HG03439 (cell line): ENCODE results near the gene BARHL1.

Experiments used
- ATAC-seq: cut with Tn5 transposase; IDR thresholded peaks from one replicate; pipeline ENCODE4 v1.9.1; 2021; ENCODE audit warnings: mild to moderate bottlenecking, moderate library complexity; ENCODE audit not compliant: unreplicated experiment

The BARHL1 gene

DNA sequence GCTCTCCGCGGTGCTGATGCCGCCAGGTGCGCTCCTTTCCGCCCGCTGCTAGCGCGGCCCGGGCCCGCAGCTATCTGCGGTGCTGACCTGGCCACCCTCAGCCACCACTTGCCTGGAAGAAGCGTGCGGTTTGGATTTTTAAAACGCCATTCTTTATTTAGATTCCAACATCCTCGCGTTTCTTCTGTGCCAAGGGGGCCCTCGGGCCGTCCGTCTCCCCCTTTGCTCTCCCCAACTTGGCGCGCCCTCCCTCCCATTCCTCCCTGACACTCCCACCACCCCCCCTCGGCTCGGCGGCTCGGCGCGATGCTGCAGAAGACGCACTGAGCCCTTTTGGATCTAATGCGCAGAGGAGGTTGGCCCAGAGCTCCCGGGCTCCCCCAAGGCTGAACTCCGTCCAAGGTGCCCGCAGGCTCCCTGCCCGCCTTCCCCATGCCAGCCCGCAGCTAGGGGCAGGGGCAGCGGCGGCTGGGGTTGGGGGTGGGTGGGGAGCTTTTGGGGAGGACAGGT, at the start of gene BARHL1:
Gene BARHL1 (plus strand): TSS at position 331 of the 510 bp plus-strand sequence. CDS start 192 bp downstream, outside the sequence.
- no peak for ATAC-seq

DNA sequence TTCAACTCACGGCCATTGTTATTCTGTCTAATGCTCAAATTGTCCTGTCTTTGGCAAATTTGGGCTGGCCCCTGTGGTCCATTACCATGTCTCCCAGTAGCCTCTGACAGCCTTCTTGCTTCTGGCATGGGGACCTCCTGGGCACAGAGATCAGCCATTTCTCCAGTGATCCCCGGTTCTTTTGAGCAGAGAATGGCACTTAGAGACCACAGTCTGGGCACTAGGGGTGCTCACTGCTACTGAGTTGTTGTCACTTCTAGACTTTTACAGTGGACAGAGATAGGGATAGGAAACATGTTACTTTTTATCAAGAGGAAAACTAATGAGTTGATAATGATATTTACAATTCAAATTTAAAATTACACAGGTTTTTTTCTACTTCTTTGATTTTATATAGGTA, 47.6 kb upstream of the BARHL1 start:
- ATAC-seq, result no peak

DNA sequence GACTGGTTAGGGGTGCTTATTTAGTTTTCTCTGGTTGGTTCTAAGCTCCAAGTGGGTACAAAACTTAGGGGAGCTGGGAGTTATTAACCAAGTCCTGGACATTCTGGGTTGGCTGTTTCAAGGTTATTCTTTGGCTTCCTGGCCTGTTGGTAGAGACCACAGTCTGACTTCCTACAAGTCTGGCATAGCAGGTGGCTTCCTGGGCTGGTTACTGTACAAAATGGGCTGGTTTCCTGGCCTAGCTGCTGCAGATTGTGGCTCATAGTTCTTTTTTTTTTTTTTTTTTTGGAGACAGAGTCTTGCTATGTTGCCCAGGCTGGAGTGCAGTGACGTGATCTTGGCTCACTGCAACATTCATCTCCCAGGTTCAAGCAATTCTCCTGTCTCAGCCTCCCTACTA, 46.3 kb upstream of the BARHL1 start:
- ATAC-seq, result no peak

DNA sequence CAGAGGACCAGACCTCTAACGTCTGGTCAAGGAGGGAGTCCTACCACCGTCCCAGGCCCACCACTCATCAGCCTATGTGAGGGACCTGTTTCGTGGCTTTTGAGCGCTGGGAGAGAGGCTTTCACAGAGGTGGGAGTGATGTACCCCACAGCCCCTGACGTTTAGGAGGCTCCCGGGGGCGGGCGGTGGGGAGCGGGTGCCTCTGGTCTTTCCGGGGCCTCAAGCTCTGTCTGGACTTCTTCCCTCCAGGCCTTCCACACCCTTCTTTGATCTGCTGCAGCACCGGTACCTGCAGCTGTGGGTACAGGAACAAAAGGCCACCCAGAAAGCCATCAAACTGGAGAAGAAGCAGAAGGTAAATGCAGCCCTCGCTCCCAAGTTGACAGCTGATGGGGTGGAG, 45.1 kb upstream of the BARHL1 start:
- ATAC-seq, result no peak

DNA sequence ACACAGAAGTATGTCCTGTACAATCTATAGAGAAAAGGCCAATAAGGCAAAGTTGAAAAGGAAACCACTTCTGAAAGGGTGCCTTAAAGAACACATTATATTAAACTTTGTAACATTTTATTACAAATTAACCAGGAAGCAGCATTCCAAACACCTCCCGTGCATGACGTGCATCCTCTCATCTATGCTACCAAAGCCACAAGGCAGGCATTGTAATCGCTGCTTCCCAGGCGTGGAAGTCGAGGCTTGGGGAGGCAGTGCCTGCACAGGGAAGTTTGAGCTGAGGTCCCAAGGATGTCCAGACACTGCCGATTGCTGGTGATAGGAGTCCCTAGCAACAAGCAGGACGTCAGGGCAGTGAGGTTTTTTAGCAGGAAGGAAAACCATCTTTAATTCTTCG, 44.3 kb upstream of the BARHL1 start:
- ATAC-seq, result no peak

DNA sequence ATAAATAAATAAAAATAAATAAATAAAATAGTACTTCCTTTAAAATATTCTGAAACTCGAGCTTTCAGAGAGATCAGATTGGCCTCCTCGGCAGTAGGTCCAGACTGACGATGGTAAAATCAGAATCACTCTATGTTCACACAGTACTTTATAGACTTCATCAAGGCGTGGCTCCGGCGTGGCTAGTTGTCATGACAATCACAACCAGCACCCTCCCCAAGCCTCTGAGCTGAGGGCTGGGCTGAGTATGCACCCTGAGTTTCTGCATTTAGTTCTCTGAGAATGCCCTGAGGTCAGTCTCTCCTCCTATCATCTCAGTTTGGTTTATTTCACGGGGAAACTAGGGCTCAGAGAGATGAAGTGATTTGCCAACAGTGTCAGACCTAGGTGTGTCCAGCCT, 43.3 kb upstream of the BARHL1 start:
- ATAC-seq, result no peak

DNA sequence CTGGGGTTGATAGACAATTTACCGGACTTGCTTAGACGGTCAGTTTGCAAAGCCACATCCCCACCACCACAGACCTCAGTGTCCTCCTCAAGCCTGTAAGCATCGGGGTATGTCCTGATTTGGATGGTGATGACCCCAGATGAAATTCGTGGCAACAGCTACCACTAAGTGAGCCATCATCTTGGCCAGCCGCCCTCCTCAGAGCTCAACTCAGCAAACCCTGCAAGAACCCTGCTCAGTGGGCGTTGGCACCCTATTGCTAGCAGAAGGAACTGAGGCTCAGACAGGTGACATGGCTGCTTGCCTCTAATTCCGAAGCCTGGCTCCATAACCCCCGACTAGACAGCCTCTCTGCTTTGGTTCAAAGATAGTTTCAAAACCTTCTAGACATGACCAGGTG, 41.4 kb upstream of the BARHL1 start:
- ATAC-seq, result no peak

DNA sequence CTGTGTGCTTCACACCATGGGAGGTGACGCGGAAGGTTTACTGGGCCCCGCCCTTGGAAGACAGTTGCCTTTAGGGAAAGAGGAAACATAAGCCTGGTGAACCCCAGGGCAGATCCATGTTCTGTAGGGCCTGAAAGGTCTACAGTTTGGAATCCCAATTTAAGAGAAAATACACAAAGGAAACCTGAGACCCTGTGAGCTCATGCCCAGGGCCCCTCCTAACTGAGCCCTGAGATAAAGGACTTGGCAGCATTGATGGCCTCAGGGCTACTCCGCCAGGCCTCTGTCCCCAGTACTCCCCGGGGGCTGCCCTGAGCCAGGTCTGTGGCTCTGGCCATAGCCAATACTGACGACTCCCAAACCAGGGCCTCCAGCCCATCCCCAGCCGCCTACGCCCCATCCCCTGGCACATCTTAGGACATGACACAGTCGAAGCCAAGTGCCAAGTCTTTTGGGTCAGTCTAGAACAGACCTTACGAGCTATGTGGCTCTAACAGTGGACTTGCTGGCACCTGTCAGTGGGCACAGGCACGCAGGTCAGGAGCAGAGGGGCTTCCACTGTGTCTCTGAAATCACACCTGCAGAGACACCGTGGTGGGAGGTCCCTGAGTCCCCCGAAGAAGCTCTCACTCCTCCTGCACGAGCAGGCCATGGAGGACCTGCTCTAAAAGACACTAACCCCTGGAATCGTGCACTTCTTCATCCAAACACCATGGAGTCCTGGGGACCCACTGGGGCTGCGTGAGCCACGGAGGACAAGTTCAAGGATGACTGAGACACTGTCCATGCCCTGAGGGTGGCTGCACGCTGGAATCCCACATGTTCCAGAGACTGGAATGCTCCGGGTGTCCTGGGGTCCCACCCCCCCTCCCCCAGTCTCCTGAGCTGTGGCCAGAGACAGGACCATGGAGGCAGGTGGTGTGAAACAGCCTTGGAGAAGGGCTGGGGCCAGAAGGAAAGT, 40.3 kb upstream of the BARHL1 start:
- ATAC-seq, result no peak

DNA sequence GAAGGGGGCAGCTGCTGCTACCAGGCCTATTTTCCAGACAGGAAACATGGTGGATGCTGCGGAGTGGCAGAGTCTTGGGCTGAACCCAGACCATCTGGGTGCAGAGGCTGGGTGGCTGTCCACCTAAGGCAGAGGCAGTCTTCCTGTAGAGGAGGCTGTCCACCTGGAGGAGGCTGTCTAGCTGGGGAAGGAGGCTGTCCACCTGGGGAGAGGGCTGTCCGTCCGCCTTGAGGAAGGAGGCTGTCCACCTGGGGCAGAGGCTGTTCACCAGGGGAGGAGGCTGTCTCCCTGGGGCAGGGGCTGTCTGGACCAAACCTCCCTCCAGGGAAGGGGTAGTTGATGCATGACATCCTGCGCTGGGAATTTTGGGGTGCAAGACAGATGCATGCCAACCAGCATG, 39.2 kb upstream of the BARHL1 start:
- no peak for ATAC-seq

DNA sequence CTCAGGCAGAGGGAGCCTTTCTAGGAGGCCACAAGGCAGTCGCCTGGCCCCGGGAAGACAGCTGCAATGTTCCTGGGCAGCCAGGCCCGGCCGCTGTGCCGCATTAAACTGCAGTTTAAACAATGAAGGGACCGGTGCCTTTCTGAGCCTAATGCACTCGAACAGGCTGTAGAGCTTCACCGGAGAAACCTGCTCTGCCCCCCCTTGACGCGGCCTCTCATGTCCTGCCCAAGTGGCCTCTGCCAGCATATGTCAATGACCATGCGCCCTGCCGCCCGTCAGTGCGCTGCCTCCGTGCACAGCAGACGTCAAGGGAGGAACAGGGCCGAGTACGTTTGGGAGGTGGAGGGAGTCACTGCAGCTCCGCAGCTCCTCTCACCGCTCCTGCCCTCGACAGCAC, 38.4 kb upstream of the BARHL1 start:
- ATAC-seq, result no peak

DNA sequence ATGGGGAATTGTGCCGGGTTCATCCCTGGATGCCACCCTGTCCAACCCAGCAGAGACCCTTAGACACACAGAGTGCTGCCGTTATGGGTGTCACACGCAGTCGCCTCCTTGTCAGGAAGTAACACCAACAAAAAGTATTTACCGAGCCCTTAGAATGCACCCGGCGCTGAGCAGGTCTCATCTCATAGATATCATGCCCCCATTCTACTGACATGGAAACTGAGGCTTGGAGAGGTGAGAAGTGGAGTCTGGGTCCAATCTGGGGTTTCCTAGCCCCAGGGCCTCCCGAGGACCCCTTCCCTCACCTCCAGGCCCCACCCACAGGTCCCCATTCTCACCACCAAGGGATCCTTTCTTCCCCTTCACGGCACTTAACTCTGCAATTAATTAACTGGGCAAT, 36.8 kb upstream of the BARHL1 start:
- no peak for ATAC-seq

DNA sequence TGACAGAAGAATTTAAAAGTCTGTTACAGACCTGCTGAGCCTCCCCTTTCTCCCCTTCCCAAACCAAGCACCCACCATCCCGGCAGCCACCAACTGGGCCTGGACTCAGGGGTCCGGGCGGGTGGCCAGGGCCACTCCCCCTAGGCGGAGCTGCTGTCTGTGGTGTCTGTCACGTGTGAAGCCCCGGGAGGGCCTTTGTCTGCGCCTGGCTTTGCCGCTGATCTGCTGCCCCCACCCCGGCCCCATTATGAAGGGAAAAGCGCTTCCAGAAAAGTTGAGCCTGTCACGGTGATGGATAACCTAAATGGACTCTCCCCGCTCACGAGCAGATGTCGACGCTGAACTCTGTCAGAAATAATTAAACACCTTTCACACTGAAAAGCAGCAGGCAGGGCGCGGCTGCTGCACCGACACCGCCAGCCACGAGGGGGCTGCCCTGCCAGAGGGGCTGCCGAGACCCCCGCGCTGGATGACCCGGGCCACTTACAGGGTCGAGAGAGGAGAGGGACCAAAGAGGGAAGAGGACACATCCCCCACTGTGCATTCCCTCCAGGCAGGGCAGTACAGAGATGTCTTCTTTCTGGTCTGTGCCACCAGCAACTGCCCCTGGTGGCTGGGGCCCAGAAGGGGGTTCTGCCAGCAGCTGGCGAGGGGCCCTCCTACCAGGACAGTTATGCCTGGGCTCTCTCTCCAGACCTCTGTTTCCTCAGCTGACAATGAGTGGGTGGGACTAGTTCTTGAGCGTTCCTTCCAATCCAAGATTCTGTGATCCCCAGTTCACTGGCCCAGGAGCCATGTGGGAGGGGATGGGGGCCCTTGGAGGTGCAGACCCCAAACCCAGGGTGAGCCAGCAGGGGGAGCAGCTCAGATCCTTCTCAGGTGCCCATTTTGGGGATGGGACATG, 36.0 kb upstream of the BARHL1 start:
- ATAC-seq, result no peak

DNA sequence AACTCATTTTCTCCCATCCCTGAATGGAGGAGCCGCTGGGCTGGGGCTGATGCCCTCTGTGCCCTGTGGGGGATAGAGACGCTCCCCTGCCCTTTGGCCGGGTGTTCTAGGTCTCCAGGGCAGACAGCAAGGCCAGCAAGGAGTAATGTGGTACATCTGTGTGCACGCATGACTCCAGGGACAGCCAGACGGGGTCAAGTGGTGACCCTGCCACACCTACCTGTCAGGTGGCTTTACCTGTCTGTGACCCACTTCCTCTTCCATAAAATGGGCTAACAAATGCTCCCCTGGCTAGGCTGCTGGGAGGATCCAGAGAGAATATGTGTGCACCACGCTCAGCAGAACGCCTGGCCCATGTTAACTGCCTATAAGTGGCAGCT, 35.4 kb upstream of the BARHL1 start:
- no peak for ATAC-seq

DNA sequence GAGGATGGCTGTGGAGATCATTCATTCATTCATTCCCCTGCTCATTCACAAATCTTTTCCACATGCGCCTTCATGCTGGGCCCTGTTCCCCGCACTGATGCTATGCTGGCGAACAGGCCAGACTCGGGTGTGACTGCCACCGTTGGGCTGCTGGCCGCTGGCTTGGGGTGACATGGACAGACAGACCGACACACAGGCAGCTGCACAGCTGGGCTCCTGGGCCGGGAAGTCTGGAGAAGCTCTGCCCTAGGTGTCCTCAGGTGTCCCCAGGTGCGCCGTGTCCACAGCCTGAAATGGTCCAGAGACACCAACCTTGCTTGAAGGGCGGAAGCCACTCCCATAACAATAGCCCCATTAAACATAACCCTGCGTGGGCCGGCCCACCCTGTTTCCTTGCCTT, 35.0 kb upstream of the BARHL1 start:
- no peak for ATAC-seq

DNA sequence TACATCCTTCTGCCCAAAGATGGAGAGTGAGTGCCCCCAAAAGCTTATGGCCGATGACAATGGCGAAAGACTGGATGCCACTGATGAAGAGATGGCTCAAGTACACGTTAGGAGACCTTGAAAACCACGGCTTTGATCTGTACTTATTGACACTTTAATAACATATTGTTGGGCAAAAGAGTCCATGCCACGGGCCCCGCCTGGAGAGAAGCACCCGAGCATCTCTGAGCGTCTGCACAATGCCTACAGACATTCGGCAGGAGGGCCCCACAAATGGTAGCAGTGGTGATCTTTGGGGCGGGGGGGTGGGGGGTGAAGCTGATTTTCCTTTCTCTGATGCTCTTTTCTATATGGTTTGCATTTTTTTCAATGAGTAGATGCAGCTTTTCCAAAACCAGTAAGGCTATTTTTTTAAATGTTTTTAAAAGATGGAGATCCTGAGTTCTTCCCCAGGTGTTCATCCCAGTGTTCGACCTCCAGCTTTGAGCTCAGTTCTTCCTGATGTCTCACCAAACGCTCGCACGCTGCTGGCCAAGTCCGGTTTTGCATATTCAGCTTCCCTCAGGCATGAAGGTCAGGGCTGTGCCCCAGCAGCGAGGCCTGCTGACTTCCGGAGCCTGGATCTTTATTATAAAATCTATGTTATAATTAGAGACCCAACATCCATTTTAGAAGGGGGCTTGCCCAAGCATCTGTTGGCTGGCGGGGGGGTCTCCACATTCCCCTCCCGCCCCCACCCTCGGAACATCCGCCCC, 34.3 kb upstream of the BARHL1 start:
- ATAC-seq, result no peak

DNA sequence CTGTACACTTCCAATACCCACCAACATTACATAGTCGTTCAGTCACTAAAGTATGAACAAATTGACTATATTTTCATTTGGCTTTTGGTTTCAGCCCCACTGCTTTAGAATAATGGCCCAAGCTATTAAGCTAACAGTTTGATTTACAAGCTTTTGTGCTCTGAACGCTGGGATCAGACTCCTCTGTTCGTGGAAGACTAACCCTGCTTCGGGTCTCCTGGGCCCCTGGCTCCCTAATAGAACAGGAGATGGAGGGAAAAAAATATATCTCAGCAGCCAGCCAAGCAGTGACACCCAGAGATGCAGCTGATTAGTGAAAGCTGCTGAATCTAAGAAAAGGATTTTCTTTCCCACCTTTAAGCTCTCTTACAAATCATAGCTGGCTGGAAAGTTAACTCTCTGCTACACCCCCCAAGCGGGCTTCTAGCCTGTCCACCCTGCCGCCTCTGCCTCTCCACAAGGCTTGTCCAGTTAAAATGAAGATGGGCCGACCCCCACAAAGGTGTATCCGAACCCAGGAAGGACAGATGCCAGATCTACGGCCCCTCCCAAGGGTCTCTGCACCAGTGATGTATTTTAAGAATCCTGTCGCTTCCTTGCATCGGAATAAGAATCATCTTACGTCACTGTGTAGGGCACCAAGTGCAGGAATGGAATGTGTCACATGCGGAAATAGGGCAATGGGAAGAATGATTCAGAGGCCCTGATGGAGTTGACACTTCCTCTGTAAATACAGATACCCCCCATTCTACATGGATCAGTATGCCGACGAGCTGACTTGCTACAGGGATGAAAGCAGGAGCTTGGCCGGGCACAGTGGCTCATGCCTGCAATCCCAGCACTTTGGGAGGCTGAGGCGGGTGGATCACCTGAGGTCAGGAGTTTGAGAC, 33.4 kb upstream of the BARHL1 start:
- ATAC-seq, result no peak

DNA sequence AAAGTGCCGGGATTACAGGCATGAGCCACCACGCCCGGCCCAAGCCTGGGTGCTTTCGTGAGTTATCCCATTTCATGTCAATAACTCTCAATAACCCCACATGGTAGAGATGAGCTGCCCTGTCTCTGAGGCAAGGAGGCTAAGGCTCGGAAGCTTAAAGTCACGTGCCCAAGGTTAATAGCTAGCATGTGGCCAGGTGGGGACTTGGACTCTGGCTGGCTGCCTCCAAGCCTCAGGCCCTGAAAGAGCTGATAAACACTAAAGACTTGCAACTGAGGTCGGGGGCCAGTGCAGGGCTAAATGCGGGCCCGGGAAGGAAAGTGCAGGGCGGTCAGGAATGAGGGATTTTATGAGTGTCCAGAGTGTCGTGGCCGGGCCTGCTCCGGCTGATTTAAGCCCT, 30.9 kb upstream of the BARHL1 start:
- no peak for ATAC-seq

DNA sequence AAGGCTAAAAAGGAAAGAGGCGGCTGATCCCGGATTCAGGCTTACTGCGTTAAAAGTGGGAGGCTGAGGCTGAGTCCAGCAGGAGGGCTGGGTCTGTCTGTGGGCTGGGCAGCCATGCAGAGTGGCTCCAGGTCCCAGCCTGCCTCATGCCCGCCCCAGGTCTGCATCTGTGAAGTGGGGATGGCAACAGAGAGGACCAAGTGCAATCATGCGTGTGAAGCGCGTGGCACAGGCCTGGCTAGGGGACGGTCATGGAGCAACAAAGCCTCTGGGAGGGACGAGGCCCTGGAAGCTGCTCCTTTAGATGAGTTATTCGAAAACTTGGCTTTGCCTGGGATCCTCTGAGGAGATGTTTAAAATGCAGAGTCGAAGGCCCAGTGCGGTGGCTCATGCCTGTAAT, 30.4 kb upstream of the BARHL1 start:
- no peak for ATAC-seq

DNA sequence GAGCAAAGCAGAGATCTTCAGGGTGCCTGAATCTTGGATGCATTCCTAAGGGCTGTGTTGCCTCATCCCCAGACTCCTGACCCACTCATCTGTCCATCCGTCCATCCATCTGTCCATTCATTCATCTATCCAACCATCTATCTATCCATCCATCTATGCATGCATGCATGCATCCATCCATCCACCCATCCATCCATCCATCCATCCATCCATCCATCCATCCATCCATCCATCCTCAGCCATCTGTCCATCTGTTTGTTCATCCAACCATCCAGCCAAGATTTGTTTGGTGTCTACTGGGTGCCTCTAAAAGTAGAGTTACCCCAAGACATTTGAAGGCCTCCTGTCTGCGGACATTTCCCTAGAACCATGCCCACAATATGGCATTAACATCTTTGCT, 27.7 kb upstream of the BARHL1 start:
- no peak for ATAC-seq

DNA sequence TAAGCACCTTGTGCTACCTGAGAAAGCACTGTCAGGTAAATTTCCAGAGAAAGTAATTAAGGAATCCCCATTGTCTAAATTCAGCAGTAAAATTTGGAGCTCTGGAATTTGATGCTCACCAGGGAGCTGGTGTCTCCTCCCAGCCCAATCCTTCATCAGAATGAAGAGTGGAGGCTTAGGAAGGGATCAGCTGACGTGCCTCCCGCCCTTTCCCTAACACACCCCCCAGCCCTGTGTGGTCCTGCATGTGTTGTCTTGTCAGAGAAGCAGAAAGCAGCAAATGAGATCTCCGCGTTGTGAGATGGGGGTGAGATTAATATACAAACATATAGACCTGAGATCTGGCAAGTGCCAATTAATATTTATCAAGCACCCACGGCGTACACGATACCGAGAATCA, 26.9 kb upstream of the BARHL1 start:
- ATAC-seq, result no peak
